Activated CD4-positive, alpha-beta T cell treated with anti-CD3 and anti-CD28 coated beads, Interleukin-2, amount 10 ng/mL, durations not matched to agents 24 days and 14 days (primary cell): ENCODE measurements around the gene OOSP4A. TPM values are rescaled to one million over a fixed set of nuclear protein-coding genes. Genes with fewer than 3 reads are reported as not detected.

Experiments
- DNase-seq: peaks from one replicate; pipeline ENCODE4 v3.0.0; 2022
- H3K27ac Mint-ChIP-seq: one replicate; pipeline ENCODE4 v1.8.0; 2022; ENCODE audit warnings: mild to moderate bottlenecking, mixed read lengths
- H3K27me3 Mint-ChIP-seq: one replicate; pipeline ENCODE4 v1.8.0; 2022; ENCODE audit warnings: mixed read lengths
- H3K36me3 Mint-ChIP-seq: one replicate; pipeline ENCODE4 v1.8.0; 2022; ENCODE audit warnings: low read depth, mild to moderate bottlenecking, mixed read lengths
- H3K4me1 Mint-ChIP-seq: one replicate; pipeline ENCODE4 v1.8.0; 2021; ENCODE audit warnings: mixed read lengths
- H3K4me3 Mint-ChIP-seq: one replicate; pipeline ENCODE4 v1.8.0; 2022; ENCODE audit warnings: mild to moderate bottlenecking, moderate library complexity, mixed read lengths
- H3K9me3 Mint-ChIP-seq: one replicate; pipeline ENCODE4 v1.8.0; 2021; ENCODE audit warnings: mixed read lengths
- intact Hi-C: fragments of 100-400 bp; cut with micrococcal nuclease; formaldehyde crosslinking; loops from one replicate; pipeline ENCODE4 v1.15.1; 2023
- total RNA-seq: library from RNA; stranded (reverse); gene quantifications from 2 replicates; pipeline ENCODE4 v1.2.3, GENCODE V29; 2022

The OOSP4A gene
- total RNA-seq, 1 donor from 2014 or later, result not detected

DNA sequence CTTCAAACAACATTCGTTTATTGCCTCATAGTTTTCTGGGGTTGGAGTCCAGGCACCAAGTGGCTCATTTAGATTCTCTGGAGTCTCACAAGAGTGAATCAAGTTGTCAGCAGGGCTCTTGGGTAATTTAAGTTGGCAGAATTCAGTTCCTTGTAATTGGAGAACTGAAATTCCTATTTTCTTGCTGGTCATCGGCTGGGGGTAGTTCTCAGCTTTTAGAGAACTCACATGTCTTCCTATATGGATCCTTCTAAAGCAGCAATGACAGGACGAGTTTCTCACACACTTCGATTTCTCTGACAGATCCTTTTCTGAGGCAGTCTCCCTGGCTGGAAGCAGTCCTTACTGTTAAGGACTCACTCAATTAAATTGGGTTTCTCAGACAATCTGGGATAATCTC, 35.9 kb downstream of the OOSP4A start:
- DNase-seq, result no peak
- Mint-ChIP-seq H3K9me3 (no peaks in the 10 kb centered on the region), H3K27me3 (peaks cover 2% of the 10 kb centered on the region), H3K4me3 (no peak overlapping the region), H3K27ac (no peak overlapping the region), H3K4me1 (no peaks in the 10 kb centered on the region), H3K36me3 (no peaks in the 10 kb centered on the region)
- intact Hi-C loops, result no loop called here

DNA sequence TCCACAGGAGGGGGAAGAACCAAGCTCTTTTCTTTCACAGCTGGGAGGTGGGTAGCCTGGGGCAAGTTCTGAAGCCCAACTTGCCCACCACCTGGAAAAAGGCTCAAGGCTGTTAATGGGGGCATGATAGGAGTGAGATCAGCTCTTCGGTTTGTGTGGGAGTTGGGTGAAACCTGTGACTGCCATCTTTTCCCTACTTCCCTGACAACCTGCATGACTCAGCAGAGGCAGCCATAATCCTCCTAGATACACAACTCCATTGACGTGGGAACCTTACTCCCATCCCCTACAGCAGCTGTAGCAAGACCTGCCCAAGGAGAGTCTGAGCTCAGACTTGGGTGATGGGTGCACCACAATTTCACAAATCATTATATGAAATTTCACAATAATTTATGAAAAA, 39.9 kb downstream of the OOSP4A start:
- no peak overlapping the region for H3K27ac Mint-ChIP-seq
- H3K36me3 Mint-ChIP-seq, result no peaks in the 10 kb centered on the region
- no peaks in the 10 kb centered on the region for H3K9me3 Mint-ChIP-seq
- H3K4me3 Mint-ChIP-seq, result no peak overlapping the region
- H3K27me3 Mint-ChIP-seq, result no peaks in the 10 kb centered on the region
- H3K4me1 Mint-ChIP-seq, result no peaks in the 10 kb centered on the region
- DNase-seq, result no peak
- intact Hi-C loops, result no loop called here

DNA sequence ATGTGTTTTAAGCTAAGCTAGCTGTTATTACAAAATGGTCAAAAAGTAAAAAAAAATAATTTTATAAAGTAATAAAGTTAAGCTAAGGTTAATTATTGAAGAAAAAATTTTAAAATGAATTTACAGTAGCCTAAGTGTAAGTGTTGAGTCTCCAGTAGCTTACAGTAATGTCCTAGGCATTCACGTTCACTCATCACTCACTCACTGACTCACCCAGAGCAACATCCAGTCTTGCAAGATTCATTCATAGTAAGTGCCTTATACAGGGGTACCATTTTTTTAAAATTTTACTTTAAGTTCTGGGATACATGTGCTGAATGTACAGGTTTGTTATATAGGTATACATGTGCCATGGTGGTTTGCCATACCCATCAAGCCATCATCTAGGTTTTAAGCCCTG, 41.5 kb downstream of the OOSP4A start:
- Mint-ChIP-seq H3K36me3 (no peaks in the 10 kb centered on the region), H3K27me3 (no peaks in the 10 kb centered on the region), H3K27ac (no peak overlapping the region), H3K4me3 (no peak overlapping the region), H3K4me1 (no peaks in the 10 kb centered on the region), H3K9me3 (no peaks in the 10 kb centered on the region)
- DNase-seq, result no peak
- intact Hi-C loops, result no loop called here

DNA sequence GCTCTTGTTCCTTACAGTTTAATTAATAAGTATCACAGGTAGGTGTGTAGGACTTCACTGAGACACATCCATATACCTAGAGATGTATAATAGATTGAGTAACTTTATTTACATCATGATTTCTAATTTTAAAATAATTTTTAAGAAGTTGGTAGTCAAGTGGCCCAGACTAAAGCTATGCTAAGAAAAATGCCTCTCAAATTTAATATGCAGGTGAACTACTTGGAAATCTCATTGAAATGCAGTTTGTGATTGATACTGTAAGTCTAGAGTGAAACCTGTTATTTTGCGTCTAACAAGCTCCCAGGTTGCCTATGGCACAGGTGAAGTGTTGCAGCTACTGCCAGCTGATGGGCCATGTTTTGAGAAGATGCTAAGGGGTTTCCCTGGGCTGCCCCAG, 53.0 kb downstream of the OOSP4A start, which contains the start of gene OOSP4B:
Gene OOSP4B (plus strand): TSS at position 301 of the 400 bp plus-strand sequence.
- Mint-ChIP-seq H3K36me3 (no peaks in the 10 kb centered on the region), H3K9me3 (no peaks in the 10 kb centered on the region), H3K4me1 (no peaks in the 10 kb centered on the region), H3K27me3 (no peaks in the 10 kb centered on the region), H3K4me3 (no peak within 1 kb of the TSS), H3K27ac (no peak within 1 kb of the TSS)
- intact Hi-C loops, result no loop called here
- no peak for DNase-seq

DNA sequence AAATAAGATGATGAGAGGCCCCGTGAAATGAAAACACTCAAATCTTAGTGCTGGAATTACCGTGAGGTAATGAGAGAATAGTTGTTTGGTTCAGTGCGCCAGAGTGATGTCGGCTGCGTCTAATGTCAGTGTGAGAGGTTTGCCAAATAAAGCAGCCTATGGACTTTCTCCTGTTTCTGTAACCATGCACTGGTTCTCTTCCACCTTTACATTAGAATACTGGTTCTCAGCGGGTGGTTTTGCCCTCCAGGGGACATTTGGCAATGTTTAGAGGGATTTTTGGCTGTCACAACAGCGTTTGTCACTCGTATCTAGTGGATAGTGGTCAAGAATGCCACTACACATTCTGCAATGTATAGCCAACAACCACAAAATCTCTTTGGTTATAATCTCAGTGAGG, 54.2 kb downstream of the OOSP4A start:
- Mint-ChIP-seq H3K4me1 (no peaks in the 10 kb centered on the region), H3K4me3 (no peak overlapping the region), H3K27ac (no peak overlapping the region), H3K27me3 (no peaks in the 10 kb centered on the region), H3K9me3 (no peaks in the 10 kb centered on the region), H3K36me3 (no peaks in the 10 kb centered on the region)
- intact Hi-C loops, result no loop called here
- no peak for DNase-seq

Other genes with a start within 250 kb of the OOSP4A start
- gene STX3, start 208.7 kb upstream of the OOSP4A start, total RNA-seq, result 19.2 and 20.1 TPM in 2 replicates
- gene MRPL16, start 153.3 kb upstream of the OOSP4A start, total RNA-seq, result 96.8 and 97.4 TPM in 2 replicates
- not detected in 2 replicates for gene CBLIF, start 118.5 kb upstream of the OOSP4A start, total RNA-seq
- gene TCN1, start 97.5 kb upstream of the OOSP4A start, total RNA-seq, result not detected in 2 replicates
- gene OOSP3, start 85.3 kb upstream of the OOSP4A start, total RNA-seq, result not detected in 2 replicates
- not detected in 2 replicates for gene OOSP1, start 25.6 kb upstream of the OOSP4A start, total RNA-seq
- not detected in 2 replicates for gene OOSP4B, start 53.1 kb downstream of the OOSP4A start, total RNA-seq
- not detected in 2 replicates for gene OOSP2, start 76.4 kb downstream of the OOSP4A start, total RNA-seq
- gene MS4A3, start 92.6 kb downstream of the OOSP4A start, total RNA-seq, result not detected in 2 replicates
- not detected in 2 replicates for gene MS4A2, start 124.6 kb downstream of the OOSP4A start, total RNA-seq
- 0.28 TPM in 1 of 2 replicates, not detected in the other for gene MS4A6A, start 219.1 kb downstream of the OOSP4A start, total RNA-seq